NCI-H446 treated with DMSO at 0.1 percent for 48 hours (cell line): Measurements from ENCODE around the gene PALMD.
A peak's percentile ranks its signal among the peaks of the same experiment; 100 is the strongest.

Experiments
- DNase-seq: peaks from one replicate; lab custom pipeline; 2025; lab: John Stamatoyannopoulos, UW

PALMD gene

DNA sequence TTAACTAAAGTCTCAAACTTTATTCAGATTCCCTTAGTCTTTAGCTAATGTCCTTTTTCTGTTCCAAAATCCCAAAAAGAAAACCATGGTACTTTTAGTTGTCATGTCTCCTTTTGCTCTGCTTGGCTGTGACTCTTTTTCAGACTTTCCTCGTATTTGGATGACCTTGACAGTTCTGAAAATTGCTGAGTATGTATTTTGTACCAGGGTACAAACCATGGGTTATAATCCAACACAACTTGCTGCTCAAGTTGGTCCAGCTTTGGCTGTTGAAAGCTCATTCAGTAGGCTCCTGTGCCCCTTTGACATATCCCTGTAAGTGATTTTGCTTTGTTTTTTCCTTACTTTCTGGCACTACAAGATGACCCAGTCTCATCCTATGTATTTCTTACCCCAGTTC lies 51.7 kb downstream of the PALMD start:
- no peak for DNase-seq

DNA sequence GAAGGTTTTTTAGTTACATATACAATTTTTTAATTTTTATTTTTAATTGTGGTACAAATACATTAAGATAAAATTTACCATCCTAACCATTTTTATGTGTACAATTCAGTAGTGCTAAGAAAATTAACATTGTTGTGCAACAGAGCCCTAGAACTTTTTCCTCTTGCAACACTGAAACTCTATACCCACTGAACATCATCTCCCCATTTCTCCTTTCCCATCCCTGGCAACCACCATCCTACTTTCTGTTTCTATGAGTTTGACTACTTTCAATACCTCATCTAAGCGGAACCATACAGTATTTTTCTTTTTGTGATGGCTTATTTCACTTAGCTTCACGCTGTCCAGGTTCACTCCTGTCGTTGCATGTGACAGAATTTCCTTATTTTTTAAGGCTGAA lies 54.1 kb downstream of the PALMD start:
- DNase-seq, result no peak

DNA sequence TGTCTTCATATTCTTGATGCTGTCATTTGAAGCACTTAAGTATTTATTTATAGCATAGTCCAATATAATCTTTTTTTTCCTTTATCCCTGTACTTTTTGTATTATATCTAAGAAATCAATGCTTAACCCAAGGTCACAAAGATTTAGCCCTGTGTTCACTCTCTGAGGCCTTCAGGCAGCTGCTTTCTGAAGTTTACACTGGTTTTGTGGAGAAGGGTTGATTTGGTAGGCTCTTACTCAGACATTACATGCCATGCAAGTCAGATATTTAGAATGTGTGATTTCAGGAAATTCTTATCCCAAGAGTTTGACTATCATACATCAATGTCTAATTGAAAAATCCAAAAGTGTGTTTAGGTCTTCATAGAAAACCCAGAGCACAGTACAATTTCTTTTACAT lies 56.3 kb downstream of the PALMD start:
- no peak for DNase-seq

DNA sequence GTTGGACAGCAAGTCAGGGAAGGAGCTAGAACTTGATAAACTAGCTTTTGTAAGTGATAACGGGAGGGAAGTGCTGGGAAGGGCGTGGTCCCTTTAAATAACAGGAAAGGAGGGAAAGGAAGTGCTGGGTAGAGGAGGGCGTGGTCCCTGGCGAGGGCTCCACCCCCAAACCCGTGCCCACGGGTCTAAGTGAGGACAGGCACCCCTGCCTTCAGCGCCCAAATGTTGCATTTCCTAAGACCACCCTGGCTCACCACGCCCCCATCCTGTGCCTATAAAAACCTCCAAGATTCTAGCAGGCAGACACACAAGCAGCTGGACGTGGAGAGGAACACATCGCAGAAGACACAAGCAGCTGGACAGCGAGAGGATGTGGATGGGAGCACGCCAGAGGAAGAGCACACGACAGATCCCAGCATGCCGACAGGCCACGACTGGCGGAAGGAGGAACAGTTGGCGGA lies 58.5 kb downstream of the PALMD start:
- peak; percentile 72 for DNase-seq

DNA sequence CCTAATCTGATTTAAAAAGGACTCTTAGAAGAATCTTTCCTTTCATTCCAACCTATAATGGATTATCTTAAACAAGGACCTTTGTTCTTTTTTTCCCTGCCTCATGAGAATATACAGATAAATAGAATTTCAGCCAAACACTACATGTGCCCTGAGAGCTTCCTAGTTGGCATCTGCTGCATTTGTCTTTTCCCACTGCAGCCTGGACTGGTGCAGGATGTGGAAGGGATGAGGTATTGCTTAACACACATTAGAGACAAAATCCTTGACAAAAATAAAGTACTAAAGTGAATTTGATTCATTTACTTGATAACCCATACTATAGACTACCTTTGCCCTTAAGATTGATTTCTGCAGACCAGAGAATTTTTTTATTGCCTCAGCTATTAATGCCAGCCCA lies 59.5 kb downstream of the PALMD start:
- peak; percentile 58 for DNase-seq

DNA sequence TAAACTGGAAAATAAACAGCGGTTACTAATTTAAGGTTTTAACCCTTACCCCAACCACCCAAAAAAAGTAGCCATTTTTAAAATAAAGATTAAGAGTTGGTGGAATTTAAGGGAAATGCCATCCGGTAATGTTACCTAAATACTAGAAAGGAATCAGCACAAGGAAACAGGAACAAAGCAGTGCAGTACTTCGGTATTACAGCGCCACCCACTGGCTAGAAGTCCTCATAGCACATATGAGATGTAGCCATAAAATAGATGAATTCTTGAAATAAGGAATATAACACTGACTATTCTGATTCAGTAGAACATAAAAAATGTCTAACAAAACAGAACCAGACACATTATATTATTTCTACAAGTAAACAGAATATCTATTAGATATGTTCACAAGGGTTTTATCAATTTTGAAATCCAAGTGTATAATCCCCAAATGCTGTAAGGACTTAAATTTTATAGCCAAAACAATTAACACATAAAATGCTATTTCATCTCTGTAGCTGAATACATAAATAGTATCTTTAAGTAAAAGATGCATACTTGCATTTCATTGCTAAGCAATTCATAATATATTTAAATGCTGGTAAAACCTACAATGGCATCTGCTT lies 61.7 kb downstream of the PALMD start:
- DNase-seq, result peak; percentile 51

DNA sequence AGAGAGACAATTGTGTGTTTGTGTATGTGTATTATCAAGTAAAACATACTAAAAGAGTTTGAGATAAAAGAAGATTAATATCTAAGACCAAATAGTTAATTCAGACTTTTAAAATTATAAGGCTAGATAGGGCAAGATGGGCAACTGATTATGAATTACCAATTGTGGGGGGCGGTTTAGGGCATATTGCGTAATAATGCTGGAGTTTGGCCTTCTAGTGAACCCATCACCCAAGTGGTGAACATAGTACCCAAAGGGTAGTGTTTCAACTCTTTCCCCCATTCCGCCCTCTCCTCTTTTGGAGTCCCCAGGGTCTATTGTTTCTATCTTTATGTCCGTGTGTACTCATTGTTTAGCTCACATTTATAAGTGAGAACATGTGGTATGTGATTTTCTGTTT lies 65.1 kb downstream of the PALMD start:
- no peak for DNase-seq

DNA sequence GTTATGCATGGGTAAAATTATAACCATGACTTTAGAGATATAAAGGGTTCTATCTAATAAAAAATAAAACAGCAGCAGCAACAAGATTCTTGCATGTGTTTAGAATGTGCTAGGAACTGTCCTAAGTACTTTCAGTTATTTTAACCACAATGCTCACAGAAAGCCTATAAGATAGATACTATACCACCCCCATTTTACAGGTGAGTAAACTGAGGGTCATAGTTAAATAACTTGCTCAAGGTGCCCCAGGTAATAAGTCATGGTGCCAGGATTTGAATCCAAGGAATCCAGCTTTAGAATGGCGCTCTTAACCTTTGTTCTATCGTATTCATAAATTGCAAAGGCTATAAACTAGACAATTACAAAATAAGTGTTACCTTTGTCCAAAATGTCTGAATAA lies 67.1 kb downstream of the PALMD start:
- DNase-seq, result no peak

DNA sequence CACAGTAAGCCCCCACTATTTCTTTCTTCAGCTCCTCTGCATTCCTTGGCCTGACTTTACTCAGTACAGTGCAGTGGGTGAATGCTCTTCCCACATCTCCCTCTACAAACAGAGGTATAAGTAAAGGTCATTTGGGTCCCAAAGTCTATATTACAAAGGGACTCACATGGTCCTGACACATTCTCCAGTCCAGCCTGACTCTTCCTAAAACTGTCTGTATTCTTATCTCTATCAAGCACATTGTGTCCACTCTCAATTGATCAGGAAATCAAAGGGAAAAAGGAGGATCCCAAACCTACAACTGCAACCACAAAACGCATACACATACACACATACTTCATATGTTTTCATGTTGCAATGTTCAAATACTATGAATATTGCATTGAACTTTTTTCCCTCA lies 71.1 kb downstream of the PALMD start:
- no peak for DNase-seq

DNA sequence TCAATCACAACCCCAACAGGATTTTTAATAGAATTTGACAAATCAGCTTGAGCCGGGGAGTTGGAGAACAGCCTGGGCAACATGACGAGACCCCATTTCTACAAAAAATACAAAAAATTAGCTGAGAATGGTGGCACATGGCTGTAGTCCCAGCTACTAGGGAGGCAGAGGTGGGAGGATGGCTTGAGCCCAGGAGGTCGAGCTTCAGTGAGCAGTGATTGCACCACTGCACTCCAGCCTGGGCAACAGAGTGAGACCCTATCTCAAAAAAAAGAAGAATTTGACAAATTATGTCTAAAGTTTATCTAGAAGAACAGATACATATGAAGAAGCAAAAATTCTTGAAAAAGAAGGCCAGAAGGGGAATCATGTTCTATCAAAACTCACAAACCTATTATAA lies 77.3 kb downstream of the PALMD start:
- no peak for DNase-seq

DNA sequence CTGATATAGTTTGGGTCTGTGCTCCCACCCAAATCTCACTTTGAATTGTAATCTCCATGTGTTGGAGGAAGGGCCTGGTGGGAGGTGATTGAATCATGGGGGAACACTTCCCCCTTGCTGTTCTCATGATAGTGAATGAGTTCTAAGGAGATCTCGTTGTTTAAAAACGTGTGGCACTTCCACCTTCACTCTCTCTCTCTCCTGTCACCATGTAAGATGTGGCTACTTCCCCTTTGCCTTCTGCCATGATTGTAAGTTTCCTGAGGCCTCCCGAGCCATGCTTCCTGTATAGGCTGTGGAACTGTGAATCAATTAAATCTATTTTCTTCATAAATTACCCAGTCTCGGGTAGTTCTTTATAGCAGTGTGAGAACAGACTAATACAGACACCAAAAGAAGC lies 80.1 kb downstream of the PALMD start:
- no peak for DNase-seq

DNA sequence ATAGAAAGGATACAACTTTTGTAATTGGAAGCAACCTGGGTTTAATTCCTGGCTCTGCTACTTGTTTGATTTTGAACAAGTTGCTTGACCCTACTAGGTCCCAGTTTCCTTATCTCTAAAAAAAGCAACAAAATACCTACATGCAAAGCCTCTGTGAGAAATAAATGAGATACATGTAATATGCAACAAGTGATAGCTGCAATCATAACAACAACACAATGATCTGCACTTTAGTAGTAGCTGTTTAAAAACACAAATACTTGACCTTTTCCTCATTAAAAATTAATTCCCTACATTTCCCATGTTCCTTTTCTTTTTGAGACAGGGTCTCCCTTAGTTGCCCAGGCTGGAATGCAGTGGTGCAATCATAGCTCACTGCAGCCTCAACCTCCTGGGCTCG lies 80.5 kb downstream of the PALMD start:
- no peak for DNase-seq

DNA sequence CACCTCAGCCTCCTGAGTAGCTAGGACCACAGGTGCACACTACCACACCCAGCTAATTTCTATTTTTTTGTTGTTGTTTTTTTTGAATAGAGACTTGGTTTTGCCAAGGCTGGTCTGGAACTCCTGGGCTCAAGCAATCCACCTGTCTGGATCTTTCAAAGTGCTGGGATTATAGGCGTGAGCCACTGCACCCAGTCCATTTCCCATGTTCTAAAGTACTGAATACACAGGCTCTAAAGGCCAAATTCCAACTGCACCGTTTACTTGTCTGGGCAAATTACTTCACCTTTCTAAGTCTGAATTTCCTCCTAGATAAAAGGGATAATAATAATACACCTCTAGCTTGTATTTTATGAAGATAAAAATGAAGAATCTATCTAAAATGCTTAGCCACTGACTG lies 80.9 kb downstream of the PALMD start:
- no peak for DNase-seq

DNA sequence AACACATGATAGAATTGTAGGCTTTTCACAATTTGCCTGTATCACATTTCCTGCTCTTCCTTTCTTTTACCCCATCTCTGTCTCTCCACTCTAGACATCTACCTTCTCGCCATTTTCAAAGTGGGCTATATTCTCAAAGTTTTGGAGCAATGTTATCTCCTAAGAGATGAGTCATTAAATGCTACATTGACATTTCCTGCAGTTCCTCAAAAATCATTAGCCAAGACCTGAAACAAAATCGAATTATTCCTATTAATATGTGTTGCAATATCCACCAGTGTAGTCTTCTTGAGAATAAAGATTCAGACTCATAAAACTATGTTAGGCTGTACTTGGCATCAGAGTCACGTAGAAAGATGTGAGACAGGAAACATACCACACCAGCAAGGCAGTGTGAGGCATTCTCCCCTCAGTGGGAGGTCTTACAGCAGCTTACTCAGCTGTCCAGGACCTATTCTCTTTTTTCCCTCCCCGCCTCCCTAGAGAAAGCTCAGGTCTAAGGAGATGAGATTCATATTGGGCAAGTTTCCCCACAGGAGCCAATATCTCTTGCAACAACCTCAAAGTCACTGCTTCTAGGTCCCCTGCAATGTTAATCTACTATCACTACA lies 81.8 kb downstream of the PALMD start:
- no peak for DNase-seq

DNA sequence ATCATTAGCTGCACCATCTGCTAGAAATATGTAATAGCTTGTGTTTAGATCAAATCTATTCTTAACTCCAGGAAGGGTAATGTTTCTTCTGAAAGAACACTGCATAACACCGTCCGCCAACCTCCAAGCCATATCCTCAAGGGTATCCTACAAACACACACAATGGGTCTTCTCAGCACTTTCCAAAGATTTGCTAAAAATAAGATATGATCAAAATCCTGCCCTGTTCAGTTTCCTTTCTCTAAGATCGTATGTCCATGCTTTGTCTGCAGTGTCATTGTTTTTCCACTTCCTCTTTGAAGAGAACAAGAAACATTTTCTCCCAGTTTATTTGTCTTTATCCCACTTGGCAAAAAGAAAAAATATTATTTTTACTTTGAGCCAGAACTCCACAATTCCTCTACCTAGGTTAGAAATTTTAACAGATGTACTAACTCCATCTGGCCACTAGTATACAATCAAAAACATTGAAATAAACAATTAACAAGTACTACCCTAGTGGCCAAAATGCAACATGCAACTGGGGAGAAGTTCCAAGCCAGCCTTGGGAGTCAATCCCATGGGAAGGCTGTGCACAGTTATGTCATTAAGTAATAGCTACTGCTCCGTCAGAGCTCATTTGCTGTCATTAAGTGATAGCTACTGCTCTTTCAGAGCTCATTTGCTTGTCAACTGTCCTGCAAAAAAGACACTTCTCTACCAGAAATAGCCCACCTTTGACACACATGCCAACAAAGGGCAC lies 82.8 kb downstream of the PALMD start:
- DNase-seq, result peak; percentile 7

DNA sequence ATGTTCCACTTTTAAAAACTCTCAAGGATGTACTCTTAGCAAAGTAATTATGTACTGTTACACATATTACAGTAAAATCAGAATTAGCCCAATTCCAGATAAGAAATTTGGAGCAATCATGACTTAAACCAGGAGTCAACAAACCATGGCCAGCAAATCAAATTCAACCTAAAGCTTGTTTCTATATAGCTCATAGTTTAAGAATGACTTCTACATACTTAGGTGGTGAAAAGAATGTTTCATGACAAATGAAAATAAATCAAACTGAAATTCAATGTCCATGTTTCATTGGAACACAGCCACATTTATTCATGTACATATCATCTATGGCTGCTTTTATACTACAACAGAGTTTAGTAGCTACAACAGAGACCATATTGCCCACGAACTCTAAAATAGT lies 85.5 kb downstream of the PALMD start:
- no peak for DNase-seq

DNA sequence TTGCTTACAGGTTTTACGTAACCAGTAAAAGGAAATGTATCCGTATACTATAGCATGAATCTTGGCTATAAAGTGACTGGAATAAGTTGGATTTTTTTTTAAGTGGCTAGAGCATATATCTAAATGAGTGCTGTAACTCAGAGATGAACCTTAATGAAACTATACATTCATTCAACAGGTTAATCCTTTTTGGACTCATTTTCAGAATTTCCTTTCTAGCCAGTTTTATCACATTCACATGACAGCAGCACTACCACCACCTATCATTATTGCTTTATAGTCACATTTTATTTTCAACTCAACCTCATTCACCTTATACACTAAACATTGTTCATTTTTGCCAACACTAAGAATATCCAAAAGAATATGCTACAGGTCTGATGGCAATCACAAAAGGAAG lies 89.9 kb downstream of the PALMD start:
- DNase-seq, result no peak

DNA sequence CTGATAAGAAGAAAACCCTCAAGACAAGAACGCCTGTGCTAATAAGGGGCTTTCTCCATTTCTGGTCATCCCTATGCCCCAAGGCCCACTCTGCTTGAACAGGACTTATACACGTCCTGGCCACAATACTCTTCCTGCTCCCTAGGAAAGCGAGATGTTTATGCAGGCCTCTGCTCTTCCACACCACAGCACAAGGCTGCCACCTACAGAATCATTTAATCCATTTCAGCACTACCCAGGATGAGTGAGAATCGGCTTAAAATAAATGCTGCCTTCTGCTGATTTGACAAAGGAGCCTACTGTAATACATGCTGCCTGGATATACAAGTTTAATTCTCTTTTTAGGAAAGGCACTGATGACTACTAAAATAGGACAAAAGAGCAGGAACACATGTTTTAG lies 91.1 kb downstream of the PALMD start:
- peak; percentile 3 for DNase-seq

DNA sequence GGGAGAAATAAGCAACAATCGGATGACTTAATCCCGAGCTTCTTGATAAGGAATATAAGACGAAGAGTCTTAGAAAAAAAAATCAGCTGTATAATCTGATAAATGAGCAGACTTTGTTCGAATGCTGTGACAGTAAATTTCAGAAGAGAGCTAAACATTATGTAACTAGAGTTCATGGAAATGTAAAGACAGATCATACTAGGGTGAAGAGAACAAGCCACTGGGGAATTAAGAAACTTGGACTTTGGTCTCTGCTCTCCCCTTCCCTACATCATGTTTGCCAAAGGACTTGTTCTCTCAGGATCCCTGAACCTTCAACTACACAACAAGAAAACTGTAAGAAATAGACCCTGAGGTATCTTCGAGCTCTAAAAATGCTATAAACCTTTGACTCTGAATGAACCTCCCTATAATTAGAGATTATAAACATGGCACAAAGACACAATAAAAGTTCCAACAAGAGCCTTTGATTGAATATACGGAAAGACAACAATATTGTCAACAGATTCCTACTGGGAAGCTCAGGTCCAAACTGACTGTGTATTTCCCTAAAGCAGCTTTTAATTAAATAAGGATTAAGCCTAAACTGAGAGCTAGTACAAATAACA lies 93.0 kb downstream of the PALMD start:
- DNase-seq, result no peak

DNA sequence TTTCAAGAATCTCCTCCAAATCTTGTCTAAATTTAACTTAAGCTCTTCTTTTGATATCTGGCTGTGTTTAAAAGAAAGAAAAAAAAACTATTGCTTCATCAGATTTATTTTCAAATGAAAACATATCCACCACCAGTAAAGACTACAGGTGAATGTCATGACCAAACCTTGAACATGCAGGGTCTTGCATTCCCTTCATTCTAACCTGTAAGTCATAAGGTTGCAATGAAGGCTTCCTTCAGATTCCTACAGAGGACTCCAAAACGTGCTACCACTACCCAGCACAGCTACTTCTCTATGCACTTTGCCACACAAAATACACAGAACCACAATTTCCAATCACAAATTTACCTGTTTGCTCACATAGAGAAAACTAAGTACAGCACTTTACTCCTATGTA lies 94.2 kb downstream of the PALMD start:
- no peak for DNase-seq
